ENCODE data around the gene E2F7. TPM values are rescaled to one million over a fixed set of nuclear protein-coding genes. Genes with fewer than 3 reads are reported as not detected.

Gene E2F7
- total RNA-seq, 3 donors from 2014 or later, result 0.89 to 4.4 (median 0.90) TPM

DNA sequence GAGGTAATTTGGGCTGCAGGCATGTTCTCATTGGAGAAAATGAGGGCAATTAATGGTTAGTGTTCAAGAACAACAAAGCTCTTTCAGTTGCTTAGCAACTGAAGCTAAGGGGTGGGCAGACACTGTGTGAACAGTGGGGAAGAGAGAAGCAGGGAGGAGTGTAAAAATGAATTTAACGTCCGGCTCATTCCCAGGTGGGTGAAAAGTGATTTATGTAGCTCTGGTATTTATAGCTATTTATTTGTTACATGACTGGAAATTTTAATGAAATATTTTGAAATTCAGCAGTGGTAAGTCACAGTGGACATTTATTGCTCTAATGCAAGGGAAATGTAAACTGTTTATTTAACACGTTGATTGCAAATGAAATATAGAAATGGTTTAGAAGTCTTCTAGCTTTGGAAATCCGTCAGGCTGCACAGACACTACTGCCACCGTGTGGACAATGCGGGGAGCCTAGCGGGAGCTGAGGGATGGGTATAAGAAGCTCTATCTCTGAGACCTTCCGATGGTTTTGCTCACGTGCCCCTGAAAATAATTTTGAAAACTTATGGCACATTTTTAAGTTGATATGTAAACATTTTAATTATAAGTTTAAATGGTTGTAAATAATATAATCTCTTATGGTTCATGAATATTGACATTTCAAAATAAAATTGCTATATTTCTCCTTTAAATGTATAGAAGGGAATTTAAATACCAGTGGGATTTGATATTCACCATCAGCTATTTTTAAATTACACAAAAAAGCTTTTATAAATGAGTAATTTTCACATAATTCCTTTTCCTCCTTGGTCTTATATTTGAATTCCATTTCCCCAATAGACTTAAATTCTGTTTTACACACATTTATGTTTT lies 54.4 kb downstream of the E2F7 start:
- Histone ChIP-seq H3K4me3 (no peak overlapping the region), H3K9me3 (no peaks in the 10 kb centered on the region), H3K4me1 (ENCODE audit: low read depth) (no peaks in the 10 kb centered on the region), H3K36me3 (ENCODE audit: low read depth) (no peaks in the 10 kb centered on the region)
- TF ChIP-seq CTCF (IDR thresholded peaks at IDR 0.05), result peak; percentile 86
- ATAC-seq (peak; percentile 83), DNase-seq (peak; percentile 60 to 81 (median 80))
- intact Hi-C loops (cut with DNase I, micrococcal nuclease), result loop anchor here in 1 of 2 donors (10.0 kb wide), 1 partner anchor 386 kb away; no protein-coding TSS in a partner anchor

DNA sequence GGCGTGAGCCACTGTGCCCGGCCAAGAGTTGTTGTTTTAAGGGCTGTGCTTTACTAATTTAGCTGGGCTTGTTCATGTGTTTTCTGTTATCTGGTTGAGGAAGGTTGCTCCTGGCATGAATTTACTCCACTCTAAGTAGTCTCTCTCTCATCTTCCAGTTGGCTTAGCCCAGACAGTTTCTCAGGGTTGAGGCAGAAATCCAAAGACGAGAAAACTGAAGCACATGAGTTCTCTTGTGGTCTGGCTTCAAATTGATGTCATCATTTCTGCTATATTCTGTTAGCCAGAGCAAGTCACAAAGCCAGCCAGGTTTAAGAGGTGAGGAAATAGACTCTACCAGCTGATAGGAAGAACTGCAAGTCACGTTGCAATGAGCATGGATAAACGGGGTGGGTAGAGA lies 57.9 kb downstream of the E2F7 start:
- intact Hi-C loops (cut with DNase I, micrococcal nuclease), result no loop called here
- no peaks in the 10 kb centered on the region for H3K4me1 ChIP-seq (ENCODE audit: low read depth)
- no peaks in the 10 kb centered on the region for H3K36me3 ChIP-seq (ENCODE audit: low read depth)
- ATAC-seq, result no peak
- no peaks in the 10 kb centered on the region for H3K9me3 ChIP-seq
- no peak for DNase-seq
- TF ChIP-seq CTCF (IDR thresholded peaks at IDR 0.05), result no peak
- no peak overlapping the region for H3K4me3 ChIP-seq

DNA sequence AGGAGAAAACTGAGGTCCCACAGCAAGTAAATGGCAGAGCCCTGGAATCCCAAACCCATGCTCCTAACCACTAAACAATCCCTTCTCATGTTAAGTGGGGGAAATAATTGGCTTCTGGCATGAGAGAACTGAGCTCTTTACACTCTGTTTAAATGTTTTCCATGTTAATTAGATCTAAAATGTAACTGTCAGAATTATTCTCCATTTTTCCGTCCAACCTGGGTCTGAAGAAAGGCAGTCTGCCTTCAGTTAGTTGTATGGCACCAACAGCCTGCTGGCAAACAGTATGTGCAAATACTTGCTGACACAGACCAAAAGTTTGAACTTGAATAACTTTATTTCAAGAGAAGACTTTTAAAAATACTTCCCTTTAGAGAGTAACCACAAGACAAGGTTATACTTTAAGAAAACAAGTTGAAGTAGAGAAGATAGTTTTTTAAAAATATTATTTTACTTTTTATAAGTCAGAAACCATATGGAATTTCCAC lies 59.7 kb downstream of the E2F7 start:
- no peaks in the 10 kb centered on the region for H3K9me3 ChIP-seq
- TF ChIP-seq CTCF (IDR thresholded peaks at IDR 0.05), result no peak
- H3K4me3 ChIP-seq, result no peak overlapping the region
- H3K36me3 ChIP-seq (ENCODE audit: low read depth), result no peaks in the 10 kb centered on the region
- intact Hi-C loops (cut with DNase I, micrococcal nuclease), result no loop called here
- DNase-seq (no peak), ATAC-seq (no peak)
- no peaks in the 10 kb centered on the region for H3K4me1 ChIP-seq (ENCODE audit: low read depth)

DNA sequence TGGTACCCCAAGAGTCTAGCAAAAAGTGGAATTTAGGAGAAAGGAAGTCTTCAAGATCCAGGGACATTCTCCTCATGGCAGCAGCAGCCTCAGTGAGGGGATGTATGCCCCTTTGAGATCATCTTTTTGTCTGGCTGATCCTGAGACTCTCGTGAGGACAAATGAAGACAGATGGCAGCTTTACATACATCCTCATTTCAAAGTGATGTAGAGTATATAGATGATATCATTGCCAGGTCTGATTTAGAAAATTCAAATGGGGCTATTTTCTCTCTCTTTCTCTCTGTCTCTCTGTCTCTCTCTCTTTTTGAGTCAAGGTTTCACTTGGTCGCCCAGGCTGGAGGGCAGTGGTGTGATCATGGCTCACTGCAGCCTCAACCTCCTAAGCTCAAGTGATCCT lies 61.5 kb downstream of the E2F7 start:
- H3K9me3 ChIP-seq, result no peaks in the 10 kb centered on the region
- ATAC-seq (no peak), DNase-seq (no peak)
- no peaks in the 10 kb centered on the region for H3K36me3 ChIP-seq (ENCODE audit: low read depth)
- no peaks in the 10 kb centered on the region for H3K4me1 ChIP-seq (ENCODE audit: low read depth)
- intact Hi-C loops (cut with DNase I, micrococcal nuclease), result no loop called here
- no peak overlapping the region for H3K4me3 ChIP-seq
- TF ChIP-seq CTCF (IDR thresholded peaks at IDR 0.05), result no peak

- DNase-seq (no peak), ATAC-seq (no peak)
- no peak for TF ChIP-seq CTCF (IDR thresholded peaks at IDR 0.05)
- no peaks in the 10 kb centered on the region for H3K4me1 ChIP-seq (ENCODE audit: low read depth)
- H3K4me3 ChIP-seq, result no peak overlapping the region
- H3K36me3 ChIP-seq (ENCODE audit: low read depth), result no peaks in the 10 kb centered on the region
- no peaks in the 10 kb centered on the region for H3K9me3 ChIP-seq
- intact Hi-C loops (cut with DNase I, micrococcal nuclease), result no loop called here
Observed at GRCh38 chr12:77003246-77003645, 62.1 kb downstream of the E2F7 start.
